GM03348 (cell line): Measurements from ENCODE around the gene EPHB6.

Source experiments
- DNase-seq: peaks from one replicate; pipeline ENCODE4 v3.0.0; 2012; ENCODE audit warnings: low spot score

Gene EPHB6

DNA sequence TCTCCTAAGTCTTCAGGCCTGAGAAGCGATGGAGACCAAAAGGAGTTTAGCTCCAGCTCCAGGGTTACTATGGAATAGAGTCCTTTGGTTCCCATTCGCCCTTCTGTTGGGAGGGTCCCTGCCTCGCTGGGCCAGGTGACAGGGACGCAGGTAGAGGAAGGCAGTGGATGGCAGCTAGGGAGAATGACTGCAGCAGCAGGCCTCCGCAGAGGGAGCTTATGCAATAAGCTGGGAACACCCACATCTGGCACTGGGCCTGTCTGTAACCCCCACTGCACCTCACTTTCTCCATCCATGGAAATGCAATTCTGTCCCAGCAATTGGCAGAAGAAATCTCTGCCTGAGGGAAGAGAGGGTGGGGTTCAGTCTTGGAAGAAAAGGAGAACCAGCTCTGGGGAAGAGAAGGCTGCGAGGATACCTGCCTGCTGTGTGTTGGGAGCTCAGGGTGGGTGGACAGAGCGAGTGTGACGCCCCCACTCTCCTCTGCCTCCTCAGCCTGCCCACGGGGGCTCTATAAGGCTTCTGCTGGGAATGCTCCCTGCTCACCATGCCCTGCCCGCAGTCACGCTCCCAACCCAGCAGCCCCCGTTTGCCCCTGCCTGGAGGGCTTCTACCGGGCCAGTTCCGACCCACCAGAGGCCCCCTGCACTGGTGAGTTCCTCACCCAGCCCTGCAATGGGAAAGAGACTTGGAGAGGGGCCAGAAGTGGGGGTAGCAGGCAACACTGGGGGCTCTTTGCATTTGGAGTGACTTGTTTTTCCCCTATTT is 10.3 kb downstream of the EPHB6 start:
- peak; percentile 4 for DNase-seq

GRCh38 chr7:142865766-142866165 is 10.9 kb downstream of the EPHB6 start:
- DNase-seq: peak; percentile 3

GRCh38 chr7:142866361-142867096 is 11.7 kb downstream of the EPHB6 start:
- DNase-seq: peak; percentile 51

- no peak for DNase-seq
Measured at GRCh38 chr7:142867097-142867378, 12.2 kb downstream of the EPHB6 start.

DNA sequence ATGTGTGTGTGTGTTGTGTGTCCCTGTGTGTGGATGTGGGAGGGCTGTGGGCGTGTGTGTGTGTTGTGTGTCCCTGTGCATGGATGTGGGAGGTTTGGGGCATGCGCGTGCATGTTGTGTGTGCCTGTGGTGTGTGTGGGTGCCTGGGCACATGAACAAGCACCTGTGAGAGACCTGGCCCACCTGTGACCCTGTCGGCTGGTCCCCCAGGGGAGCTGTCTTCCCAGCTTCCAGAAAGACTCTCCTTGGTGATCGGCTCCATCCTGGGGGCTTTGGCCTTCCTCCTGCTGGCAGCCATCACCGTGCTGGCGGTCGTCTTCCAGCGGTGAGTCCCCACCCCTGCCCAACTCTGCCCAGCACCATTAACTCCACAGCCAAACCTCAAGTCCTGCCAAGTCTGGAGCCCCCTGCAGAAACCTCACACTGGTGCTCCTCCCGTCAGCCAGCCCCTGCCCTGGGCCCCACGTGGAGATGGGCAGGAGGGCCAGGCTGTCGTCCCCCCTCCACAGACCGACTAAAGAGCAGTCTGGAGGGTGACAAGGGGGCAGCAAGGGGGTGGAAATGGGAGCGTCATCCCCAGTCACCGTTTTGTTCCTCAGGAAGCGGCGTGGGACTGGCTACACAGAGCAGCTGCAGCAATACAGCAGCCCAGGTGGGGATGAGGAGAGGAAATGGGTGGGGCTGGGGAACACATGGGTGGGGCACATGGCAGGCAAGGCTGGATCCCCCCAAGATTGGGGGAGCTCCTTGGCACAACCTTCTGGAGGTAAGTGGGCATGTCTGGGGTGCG is 12.7 kb downstream of the EPHB6 start:
- DNase-seq: no peak

DNA sequence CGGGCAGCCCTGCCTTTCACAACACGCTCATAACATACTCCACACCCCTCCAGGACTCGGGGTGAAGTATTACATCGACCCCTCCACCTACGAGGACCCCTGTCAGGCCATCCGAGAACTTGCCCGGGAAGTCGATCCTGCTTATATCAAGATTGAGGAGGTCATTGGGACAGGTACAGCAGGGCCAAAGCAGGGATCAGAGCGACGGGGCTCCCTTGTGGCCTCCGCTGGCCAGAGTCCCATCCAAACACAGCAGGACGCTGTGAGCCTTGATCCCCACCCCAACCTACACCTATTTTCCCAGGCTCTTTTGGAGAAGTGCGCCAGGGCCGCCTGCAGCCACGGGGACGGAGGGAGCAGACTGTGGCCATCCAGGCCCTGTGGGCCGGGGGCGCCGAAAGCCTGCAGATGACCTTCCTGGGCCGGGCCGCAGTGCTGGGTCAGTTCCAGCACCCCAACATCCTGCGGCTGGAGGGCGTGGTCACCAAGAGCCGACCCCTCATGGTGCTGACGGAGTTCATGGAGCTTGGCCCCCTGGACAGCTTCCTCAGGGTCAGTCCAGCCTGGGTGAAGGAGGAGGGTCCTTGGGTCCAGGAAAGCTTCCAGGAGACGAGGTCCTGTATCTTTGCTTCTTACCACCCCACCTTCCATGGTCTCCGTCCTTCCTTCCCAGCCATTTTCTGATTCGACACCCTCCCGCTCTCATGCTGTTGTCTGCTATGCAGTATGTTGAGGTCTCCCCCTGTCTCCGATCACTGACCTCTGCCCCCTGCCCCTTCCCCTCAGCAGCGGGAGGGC is 13.5 kb downstream of the EPHB6 start:
- no peak for DNase-seq

- DNase-seq: no peak
Measured at GRCh38 chr7:142868986-142869415, 14.1 kb downstream of the EPHB6 start.

- no peak for DNase-seq
Measured at GRCh38 chr7:142869434-142869833, 14.6 kb downstream of the EPHB6 start.

DNA sequence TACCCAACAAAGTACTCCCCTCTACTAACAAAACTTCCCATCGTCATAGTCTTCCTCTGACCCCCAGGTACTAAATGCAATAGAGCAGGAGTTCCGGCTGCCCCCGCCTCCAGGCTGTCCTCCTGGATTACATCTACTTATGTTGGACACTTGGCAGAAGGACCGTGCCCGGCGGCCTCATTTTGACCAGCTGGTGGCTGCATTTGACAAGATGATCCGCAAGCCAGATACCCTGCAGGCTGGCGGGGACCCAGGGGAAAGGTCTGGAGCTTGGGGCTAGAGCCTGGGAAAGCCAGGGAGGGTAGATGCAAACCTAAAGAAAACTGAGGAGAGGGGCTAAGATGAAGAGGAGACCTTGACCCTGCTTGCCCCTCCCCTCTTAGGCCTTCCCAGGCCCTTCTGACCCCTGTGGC is 15.3 kb downstream of the EPHB6 start:
- no peak for DNase-seq

DNA sequence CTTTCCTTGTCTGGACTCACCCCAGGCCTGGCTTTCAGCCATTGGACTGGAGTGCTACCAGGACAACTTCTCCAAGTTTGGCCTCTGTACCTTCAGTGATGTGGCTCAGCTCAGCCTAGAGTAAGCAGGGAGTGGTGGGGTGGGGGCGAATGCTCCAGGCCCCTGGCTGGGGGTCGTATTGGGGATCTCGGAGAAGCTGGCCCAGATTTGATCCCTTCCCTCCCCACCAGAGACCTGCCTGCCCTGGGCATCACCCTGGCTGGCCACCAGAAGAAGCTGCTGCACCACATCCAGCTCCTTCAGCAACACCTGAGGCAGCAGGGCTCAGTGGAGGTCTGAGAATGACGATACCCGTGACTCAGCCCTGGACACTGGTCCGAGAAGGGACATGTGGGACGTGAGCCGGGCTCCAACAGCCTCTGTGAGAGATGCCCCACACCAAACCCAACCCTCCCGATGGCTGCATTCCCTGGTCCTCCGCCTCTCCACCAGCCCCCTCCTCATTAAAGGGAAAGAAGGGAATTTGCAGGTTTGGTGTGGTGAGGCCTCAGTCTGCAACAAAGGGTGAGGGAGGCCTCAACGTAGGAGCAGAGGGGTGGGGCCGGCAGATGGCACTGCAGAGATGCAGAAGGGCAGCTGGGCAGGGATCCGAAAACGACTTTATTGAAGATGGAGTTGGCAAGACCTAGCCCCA is 15.8 kb downstream of the EPHB6 start:
- DNase-seq: no peak

DNA sequence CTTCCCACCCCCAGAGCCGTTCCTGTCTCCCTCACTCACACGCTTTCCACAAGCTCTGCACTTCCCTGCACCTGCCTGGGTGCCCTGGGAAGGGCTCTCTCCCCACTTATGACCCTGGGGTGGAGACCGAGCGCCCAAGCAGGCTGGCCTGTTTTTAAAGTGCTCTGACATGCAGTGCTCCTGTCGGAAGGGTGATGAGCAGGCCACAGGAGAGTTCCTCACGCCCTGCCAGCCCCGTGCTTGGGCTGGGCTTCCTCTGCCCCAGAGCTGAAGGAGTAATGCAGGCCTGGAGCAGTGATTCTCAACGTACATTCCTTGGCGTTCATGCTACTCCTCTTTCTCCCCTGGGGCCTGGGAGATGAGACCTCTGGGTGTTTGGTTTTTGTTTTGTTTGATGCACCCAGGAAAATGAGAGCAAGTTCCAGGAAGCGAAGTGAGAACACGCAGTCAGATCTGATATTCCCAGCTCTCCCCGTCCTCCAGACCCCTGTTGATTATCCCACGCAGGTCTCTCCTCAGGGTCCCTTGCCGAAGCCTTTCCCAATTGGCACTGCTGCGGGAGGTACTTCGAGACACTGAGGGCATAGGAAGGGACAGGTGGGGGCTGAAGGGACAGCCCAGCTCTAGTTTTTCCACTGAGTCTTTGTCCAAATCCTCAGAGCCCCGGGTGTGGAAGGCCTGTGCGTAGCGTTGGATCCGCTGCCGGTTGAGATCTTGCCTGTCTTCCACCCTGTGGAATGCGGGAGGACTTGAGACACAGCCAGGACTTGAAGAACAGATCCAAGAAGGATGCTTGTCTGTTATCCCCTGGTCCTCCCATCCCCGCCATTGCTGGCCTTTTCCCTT is 16.6 kb downstream of the EPHB6 start:
- DNase-seq: no peak

DNA sequence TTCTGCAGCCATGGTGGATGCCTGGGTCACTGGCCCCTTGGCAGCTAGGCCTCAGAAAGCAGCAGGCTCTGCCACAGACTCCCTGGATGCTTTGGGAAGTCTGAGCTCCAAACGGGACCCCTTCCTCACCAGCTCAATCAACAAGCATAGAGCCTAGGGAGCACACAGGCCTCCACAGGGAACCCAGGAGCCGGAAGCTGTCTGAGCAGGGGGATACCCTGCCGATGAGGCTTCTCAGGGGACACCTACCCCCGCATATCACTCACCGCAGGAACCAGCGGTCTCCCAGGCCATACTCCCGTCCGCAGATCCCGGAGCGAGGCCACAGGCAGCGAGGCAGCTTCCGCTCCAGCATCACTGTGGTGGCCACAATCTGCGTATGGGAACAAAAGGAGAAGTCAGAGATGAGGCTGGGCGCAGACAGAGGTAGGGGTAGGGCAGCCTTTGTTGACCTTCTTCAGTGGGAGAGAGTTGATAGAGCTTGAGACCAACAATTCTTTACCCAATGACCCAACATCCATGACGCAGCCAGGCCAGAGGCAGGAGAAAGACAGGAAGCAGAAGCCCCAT is 17.3 kb downstream of the EPHB6 start:
- no peak for DNase-seq

- no peak for DNase-seq
Measured at GRCh38 chr7:142873281-142873784, 18.5 kb downstream of the EPHB6 start.

- no peak for DNase-seq
Measured at GRCh38 chr7:142873871-142874270, 19.0 kb downstream of the EPHB6 start.

DNA sequence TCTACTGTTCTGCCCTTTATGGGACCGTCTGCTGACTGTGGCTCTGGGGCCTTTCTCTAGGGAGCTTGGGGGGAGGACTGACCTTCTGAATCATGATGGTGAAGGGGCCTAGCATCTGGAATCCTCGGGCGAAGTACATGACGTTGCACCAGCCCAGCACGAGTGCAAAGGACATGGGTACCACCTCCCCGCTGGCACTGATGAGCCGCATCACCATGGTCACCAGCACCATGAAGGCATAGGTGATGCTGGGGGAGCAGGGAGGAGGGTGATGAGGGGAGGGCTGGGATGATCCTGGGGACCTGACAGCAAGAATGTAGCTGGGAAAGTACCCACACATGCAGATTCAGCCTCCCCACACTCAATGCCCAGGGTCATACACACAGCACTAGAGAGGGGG is 19.5 kb downstream of the EPHB6 start:
- no peak for DNase-seq

- DNase-seq: no peak
Measured at GRCh38 chr7:142874837-142875236, 20.0 kb downstream of the EPHB6 start.

DNA sequence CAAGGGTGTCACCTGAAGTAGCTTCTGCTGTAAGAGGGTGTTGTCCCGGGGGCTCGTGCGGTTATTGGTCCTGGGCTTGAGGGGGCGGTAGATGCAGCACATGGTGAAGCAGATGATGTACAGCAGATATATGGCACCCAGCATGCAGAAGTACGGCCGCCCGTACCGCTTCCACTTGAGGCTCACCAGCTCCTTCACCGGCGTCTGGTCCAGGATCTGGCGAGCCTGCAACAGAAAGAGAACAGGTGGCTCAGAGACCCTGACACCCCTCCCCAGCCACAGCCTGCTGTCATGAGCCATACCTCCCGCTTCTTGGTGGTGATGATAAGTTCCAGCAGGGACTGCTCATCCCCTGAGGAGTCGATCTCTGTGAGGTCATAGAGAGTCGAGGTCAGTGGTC is 20.6 kb downstream of the EPHB6 start:
- no peak for DNase-seq

DNA sequence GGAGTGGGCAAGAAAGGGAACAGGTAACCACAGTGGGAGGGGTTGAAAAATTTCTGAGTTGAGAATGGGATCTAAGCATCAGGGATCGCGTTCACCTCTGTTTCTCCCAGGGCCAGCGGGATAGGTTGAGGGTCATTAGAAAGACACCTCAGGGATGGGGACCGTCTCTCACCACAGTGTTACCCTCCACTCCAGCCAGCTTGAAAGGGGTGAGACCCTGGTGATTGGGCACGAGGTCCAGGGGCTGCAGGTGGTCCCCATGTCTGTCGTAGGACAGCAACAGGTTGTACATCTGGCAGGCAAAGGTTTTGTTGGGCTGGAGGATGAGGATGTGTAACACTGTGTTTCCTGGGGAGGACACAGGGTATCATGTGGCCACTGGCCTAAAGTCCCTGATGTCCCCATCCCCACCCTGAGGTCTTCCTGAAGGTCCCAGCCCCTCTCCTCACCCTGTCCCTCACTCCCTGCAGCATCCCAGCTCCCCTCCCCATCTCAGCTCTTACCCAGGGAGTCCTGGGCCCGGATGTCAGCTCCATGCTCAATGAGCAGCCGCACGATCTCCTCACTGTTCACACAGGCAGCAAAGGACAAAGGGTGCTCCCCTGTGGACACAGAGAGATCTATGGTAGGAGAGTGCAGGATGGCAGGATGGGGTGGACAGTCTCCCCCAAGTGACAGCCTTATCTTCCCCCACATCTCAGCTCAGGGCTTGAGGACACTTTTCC is 21.5 kb downstream of the EPHB6 start:
- DNase-seq: no peak
